Stimulated activated CD8-positive, alpha-beta memory T cell treated with anti-CD3 and anti-CD28 coated beads, Interleukin-12 subunit alpha, Interleukin-12 subunit beta, amount 100 ng/mL, for 4 hours (primary cell): ENCODE measurements around the gene SPI1.

ENCODE experiments used
- DNase-seq: peaks from one replicate; pipeline ENCODE4 v3.0.0-alpha.2; 2020; ENCODE audit warnings: low read depth

The SPI1 gene

DNA sequence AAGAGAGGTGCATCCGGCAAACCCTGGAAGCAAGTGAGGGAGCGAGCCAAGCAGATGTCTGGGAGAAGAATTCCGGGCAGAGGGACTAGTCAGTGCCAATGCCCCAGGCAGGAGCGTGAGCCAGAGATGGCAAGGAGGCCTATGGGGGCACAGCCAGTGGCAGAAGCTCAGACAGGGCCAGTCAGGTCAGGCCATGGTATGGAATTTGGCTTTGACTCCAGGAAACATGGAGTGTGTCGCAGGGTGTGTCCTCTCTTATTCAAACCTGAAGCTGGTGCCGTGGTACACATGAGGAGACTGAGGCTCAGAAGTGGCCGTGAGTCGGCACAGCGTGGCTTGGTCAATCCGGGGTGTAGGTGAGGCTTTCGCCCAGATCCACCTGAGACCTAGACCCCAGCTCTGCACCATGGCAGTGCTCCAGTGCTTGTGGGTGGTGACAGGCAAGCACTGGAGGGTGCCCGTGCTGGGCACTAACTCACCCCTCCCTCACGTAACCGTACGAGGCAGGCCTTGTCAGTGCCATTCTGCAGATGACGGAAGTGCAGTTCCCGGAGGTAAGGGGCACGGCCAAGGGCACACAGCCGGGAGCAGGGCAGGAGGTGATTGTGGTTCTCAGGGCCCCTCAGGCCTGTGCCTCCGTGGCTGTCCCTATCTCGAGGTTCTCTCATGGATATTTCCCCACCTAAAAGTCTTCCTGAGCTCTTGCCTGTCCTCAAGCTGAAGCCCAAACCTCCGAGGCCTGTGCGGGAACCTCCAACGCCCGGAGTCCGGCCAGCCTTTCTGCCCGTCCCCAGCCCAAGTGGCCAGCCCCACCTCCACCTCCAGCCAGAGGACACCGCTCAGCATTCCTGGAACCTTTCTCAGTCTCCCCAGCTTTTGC, 10.6 kb upstream of the SPI1 start:
- no peak for DNase-seq

- no peak for DNase-seq
These were observed 9.8 kb upstream of the SPI1 start for GRCh38 chr11:47387944-47388696.

GRCh38 chr11:47384498-47384897, 6.2 kb upstream of the SPI1 start:
- no peak for DNase-seq

GRCh38 chr11:47383071-47383470, 4.7 kb upstream of the SPI1 start:
- no peak for DNase-seq

- no peak for DNase-seq
These were observed 1.7 kb upstream of the SPI1 start for GRCh38 chr11:47380078-47380477.

GRCh38 chr11:47379317-47379716, 970 bp upstream of the SPI1 start:
- no peak for DNase-seq

GRCh38 chr11:47378836-47379170, 456 bp upstream of the SPI1 start:
- DNase-seq, result no peak

DNA sequence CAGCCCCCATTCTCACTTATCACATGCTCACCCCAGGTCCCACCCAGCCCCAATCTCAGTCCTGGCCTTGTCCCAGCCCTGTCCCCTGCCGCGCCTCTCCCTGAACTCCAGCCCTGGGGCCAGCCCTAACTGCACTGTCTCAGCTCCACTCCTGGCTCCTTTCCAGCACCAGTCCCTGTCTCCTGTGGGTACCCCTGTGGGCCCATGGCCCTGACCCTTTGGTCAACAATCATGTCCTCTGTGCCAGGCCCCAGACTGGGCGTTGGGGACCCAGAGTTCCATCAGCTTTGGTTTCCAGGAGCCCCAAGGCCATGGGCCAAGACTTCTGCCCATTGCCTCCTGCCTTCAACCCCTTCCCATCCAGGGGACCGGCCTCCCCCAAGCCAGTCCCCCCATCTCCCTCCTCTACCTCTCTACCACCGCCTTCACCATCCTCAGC, 757 bp downstream of the SPI1 start:
- no peak for DNase-seq

GRCh38 chr11:47376525-47377371, 1.6 kb downstream of the SPI1 start:
- DNase-seq, result no peak

GRCh38 chr11:47376107-47376524, 2.2 kb downstream of the SPI1 start:
- no peak for DNase-seq

DNA sequence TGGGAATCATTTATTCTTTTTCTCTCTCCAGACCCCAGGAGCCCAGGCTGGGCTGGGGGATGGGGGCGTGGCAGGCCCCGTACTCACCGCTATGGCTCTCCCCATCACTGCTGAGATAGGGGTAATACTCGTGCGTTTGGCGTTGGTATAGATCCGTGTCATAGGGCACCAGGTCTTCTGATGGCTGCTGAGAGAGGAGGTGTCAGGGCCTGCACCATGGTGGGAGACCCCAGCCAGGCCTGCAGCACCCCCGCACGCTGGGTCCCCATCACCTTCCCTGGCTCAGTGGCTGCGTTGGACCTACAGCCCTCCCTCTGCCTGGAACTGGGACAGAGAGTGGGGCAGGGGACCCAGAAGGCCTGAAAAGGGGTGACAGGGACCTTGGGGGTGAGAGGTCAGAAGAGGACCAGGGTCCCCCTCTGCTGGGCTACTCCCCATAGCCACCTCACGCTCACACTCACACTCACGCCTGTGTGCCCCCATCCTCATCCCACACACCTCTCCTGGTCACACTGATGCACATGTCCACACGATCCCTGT, 2.7 kb downstream of the SPI1 start:
- no peak for DNase-seq

DNA sequence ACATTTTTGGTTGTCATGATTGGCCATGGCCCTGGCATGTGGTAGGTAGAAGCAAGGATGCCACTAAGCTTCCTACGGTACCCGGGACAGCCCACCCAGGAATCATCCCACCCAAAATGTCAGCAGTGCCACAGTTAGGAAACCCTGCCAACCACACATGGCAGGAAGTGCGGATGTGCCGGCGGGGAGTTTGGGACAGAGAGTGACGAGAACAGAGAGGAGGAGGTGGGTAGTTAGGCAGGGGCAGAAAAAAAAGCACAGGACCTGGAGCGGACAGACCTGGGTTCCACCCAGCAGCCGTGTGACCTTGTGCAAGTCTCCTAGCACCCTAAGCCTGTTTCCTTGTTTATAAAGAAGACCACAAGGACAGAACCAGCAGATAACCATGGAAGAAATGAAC, 3.3 kb downstream of the SPI1 start:
- no peak for DNase-seq

DNA sequence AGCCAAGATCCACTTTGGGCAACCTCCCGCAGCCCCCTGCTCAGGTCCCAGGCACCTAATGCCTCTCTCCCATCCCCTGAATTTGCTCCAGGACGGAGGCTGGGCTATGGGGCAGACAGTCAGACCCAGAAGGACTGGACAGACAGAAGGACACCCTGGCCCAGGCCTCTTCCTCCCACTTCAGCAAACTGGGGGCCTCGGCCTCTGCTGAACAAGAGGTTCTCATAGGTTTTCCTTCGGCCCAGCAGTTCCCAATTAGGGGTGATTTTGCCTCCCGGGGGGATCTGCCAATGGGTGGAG, 3.7 kb downstream of the SPI1 start:
- DNase-seq, result no peak

DNA sequence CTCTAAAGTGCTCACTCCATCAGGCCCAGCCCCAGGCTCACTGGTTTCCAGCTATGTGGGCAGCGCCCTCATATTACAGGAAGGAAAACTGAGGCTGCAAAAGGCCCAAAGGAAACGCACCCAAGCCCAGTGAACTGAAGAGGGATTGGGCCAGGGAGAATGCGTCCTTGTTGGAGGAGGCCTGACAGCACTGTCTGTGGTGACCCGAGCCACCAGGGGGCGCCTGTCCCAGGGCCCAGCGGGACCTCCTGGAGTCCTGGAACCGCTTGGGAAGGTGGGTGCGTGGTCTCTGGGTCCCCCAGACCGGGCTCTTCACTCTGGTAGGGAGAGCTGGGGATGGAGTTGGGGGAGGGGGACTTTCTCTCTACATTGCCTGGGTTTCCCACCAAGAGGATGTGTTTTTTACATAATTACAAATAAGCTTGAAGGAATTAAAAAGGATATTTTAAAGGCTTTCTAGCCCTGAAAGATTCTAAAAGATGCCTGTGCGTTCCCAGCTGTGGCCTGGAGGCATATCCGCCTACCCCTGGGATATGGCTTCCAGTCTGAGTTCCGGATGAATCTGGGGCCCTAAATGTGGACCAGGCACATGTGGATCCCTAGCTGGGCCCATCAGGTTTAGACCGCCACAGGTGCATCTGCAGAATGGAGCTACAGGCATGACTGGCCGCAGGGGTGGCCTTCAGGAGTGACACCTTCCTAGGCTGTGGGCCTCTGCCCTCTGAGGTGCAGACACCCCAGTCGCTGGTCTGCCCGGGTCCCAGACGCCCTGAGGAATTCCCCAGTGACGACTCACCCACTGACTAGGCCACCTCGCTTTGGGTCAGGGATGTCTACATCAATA, 4.2 kb downstream of the SPI1 start:
- peak; percentile 66 for DNase-seq

DNA sequence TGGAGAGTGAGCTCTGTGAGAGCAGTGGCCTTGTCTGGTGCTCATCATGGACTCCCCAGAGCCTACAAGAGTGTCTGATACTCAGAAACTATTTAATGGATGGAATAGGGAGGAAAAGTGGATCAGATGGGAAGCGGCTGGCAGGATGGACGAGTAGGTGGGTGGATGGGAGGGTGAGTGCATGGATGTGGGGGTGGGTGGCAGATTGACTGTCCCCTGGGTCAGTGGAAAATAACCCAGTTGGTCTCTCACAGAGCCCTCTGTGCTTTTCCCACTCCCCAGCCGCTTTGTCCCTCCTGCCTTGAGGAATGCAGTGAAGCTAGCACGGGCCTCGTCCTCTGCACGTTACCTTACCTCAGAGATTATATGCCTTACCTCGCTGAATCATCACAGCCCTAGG, 5.9 kb downstream of the SPI1 start:
- no peak for DNase-seq

DNA sequence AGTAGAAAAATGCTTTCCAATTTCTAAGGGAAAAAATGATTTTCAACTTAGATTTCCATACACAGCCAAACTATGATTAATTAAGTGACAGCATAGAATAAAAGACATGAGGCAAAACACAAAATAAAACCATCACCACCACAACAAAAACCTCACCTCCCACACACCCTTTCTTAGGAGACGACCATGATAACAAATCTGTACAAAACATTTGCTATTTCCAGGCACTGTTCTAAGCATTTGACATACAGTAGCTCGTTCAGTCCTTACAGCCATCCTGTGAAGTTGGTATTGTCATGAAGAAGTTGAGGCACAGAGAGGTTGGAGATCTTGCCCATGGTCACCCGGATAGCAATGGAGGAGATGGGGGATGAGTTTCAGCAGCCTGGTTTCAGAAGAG, 8.7 kb downstream of the SPI1 start:
- no peak for DNase-seq

GRCh38 chr11:47366020-47366490, 12.3 kb downstream of the SPI1 start:
- DNase-seq, result no peak

GRCh38 chr11:47361419-47361818, 16.9 kb downstream of the SPI1 start:
- DNase-seq, result no peak

GRCh38 chr11:47360341-47360740, 18.0 kb downstream of the SPI1 start:
- DNase-seq, result no peak

DNA sequence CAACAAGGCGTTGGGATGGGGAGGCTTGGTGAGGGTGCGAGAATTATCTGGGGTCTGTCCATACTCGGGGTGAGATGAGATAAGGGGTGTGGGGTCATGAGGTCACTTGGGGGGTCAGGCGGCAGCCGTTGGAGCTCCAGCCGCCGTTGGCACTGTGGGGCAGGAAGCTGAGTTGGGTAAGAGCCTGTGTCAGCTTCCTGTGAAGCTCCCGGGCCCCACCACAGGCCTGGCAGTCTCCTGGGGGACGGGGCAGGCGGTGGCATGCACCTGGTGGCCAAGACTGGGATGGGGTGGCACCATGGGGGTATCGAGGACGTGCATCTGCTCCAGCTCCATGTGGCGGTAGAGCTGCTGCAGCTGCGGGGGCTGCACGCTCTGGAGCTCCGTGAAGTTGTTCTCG, 18.8 kb downstream of the SPI1 start:
- DNase-seq, result no peak

DNA sequence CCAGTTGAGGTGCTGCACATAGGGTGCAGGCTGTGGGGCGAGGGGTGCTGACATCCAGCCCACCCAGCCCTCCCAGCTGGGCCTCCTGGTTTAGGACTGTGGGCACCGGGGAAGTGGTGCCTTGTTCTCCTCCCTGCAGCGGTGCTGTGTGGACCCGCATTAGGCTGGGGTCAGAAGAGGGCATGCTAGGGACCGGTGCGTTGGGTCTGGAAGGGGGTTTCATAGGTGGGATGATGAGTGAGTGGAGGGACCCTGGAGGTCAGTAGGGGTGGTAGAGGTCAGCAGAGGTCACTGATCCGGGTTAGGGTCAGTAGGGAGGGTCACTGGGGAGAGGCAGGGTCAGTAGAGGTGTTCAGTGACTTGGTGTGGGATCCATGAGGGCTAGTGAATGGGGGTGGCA, 19.2 kb downstream of the SPI1 start:
- DNase-seq, result no peak

DNA sequence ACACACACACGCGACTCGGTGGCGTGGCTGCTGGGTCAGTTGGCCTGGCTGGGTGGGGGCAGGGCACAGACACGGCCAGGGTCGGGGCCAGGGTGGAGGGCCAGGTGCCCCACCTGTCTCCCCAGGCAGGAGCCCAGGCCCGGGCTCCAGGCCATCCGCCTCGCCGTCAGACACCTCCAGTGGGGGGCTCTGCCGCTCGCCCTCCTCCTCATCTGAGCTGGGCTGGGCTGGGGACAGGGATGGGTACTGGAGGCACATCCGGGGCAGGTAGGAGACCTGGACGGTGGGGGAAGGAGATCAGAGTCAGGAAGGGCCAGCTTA, 19.7 kb downstream of the SPI1 start:
- no peak for DNase-seq
